Keratinocyte (primary cell): ENCODE results near the gene C1orf74.

ENCODE experiments used
- EZH2 ChIP-seq: IDR thresholded peaks from one replicate; pipeline ENCODE4 v1.6.1; 2012; ENCODE audit warnings: inconsistent platforms, mild to moderate bottlenecking, low read length, moderate library complexity
- TF ChIP-seq, protein P1 (sequence below), 3 experiments: IDR thresholded peaks in 1 of 3; conservative IDR thresholded peaks in 1 of 3; optimal IDR thresholded peaks in 1 of 3; 2 replicates in 2 of 3; 3 replicates in 1 of 3; pipeline versions ENCODE3 to v1.5.1; 2011; ENCODE audit warnings: low read length in 3 of 3, mild to moderate bottlenecking in 3 of 3, moderate library complexity in 2 of 3, control low read depth in 1 of 3, inconsistent platforms in 1 of 3; ENCODE audit not compliant: insufficient read depth in 2 of 3; ENCODE audit errors: extremely low read depth in 1 of 3

DNA sequence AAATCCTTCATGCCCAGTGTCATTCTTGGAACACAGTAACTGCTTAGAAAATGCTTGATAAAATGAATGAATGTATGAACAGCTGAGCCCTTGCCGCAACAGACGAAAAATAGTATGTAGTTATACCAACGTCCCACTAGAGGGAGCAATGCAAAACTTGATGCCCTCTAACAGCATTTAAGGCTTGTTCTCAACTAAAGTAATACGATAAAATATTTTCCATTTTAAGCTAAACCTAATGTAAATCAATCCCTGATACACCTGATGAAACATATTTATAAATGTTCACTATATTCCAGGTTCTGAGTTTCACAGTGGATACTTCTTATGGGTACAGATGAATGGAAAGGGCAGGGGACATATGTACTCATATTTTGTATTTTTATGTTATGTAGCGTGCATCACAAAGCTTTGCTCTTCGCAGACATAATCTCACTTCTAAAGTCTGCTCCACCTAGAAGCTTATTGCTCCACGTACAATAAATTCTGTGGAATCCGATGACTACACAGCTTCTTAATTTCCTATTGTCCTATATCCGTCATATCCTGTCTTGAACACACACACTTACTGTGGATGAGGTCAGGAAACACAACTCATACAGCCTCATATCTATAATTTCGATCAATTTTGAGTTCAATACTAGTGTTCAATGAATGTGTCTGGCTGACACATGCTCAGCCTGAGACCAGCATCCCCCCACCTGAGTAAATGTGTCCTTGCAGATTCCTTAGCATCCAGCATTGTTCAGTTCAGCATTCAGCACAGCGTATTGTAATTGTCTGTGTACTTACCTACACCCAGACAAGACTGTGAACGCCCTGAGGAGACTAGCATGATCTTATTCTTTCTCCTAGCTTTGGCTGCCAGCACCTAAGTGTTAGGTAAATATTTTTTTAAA lies 39.0 kb upstream of the C1orf74 start:
- TF ChIP-seq, protein P1, sequence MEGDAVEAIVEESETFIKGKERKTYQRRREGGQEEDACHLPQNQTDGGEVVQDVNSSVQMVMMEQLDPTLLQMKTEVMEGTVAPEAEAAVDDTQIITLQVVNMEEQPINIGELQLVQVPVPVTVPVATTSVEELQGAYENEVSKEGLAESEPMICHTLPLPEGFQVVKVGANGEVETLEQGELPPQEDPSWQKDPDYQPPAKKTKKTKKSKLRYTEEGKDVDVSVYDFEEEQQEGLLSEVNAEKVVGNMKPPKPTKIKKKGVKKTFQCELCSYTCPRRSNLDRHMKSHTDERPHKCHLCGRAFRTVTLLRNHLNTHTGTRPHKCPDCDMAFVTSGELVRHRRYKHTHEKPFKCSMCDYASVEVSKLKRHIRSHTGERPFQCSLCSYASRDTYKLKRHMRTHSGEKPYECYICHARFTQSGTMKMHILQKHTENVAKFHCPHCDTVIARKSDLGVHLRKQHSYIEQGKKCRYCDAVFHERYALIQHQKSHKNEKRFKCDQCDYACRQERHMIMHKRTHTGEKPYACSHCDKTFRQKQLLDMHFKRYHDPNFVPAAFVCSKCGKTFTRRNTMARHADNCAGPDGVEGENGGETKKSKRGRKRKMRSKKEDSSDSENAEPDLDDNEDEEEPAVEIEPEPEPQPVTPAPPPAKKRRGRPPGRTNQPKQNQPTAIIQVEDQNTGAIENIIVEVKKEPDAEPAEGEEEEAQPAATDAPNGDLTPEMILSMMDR (optimal IDR thresholded peaks at IDR 0.05 in 1 of 3, IDR thresholded peaks at IDR 0.05 in 1 of 3, conservative IDR thresholded peaks at IDR 0.05 in 1 of 3; ENCODE audit: extremely low read depth in 1 of 3, insufficient read depth in 2 of 3, low read length in 3 of 3), result peak; percentile 50 to 69 (median 52)
- TF ChIP-seq EZH2, result no peak
